ENCODE results near the gene AMZ2.

DNA sequence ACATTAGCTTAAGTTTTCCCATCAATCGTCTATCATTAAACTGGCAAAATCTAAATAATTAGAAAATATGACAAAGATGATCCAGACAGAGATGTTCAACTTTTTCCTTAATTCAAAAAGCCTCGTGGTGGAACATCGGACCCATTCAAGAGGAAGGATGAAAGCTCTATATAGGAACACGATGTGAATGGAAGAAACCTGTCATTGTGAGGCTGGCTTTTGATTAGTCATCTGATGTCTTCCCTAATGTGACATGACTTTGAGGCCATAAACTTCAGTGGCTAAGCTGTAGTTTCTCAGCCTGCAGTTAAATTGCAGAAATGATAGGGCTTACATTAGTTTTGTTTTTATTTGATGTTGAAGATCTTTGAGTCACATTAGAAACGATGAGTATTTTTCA lies 1.0 kb downstream of the AMZ2 start:
- no peak for TF ChIP-seq ZNF331 (CRISPR knock-in tag; IDR thresholded peaks at IDR 0.05; ENCODE audit: low read depth)
- TF ChIP-seq EZH2phosphoT487 (IDR thresholded peaks at IDR 0.05; ENCODE audit: unreplicated experiment) = no peak
- TF ChIP-seq POLR2AphosphoS5 (IDR thresholded peaks at IDR 0.05; ENCODE audit: low read depth) = no peak
- TF ChIP-seq, protein P1, sequence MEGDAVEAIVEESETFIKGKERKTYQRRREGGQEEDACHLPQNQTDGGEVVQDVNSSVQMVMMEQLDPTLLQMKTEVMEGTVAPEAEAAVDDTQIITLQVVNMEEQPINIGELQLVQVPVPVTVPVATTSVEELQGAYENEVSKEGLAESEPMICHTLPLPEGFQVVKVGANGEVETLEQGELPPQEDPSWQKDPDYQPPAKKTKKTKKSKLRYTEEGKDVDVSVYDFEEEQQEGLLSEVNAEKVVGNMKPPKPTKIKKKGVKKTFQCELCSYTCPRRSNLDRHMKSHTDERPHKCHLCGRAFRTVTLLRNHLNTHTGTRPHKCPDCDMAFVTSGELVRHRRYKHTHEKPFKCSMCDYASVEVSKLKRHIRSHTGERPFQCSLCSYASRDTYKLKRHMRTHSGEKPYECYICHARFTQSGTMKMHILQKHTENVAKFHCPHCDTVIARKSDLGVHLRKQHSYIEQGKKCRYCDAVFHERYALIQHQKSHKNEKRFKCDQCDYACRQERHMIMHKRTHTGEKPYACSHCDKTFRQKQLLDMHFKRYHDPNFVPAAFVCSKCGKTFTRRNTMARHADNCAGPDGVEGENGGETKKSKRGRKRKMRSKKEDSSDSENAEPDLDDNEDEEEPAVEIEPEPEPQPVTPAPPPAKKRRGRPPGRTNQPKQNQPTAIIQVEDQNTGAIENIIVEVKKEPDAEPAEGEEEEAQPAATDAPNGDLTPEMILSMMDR (conservative IDR thresholded peaks at IDR 0.05; ENCODE audit: low read depth in 2 of 2) = no peak
- no peak for TF ChIP-seq EZH2 (IDR thresholded peaks at IDR 0.05; ENCODE audit: low read depth, unreplicated experiment)
- TF ChIP-seq JUNB (IDR thresholded peaks at IDR 0.05; ENCODE audit: unreplicated experiment) = no peak
- no peak for TF ChIP-seq ZNF114 (CRISPR knock-in tag; IDR thresholded peaks at IDR 0.05)
- TF ChIP-seq, protein P2, sequence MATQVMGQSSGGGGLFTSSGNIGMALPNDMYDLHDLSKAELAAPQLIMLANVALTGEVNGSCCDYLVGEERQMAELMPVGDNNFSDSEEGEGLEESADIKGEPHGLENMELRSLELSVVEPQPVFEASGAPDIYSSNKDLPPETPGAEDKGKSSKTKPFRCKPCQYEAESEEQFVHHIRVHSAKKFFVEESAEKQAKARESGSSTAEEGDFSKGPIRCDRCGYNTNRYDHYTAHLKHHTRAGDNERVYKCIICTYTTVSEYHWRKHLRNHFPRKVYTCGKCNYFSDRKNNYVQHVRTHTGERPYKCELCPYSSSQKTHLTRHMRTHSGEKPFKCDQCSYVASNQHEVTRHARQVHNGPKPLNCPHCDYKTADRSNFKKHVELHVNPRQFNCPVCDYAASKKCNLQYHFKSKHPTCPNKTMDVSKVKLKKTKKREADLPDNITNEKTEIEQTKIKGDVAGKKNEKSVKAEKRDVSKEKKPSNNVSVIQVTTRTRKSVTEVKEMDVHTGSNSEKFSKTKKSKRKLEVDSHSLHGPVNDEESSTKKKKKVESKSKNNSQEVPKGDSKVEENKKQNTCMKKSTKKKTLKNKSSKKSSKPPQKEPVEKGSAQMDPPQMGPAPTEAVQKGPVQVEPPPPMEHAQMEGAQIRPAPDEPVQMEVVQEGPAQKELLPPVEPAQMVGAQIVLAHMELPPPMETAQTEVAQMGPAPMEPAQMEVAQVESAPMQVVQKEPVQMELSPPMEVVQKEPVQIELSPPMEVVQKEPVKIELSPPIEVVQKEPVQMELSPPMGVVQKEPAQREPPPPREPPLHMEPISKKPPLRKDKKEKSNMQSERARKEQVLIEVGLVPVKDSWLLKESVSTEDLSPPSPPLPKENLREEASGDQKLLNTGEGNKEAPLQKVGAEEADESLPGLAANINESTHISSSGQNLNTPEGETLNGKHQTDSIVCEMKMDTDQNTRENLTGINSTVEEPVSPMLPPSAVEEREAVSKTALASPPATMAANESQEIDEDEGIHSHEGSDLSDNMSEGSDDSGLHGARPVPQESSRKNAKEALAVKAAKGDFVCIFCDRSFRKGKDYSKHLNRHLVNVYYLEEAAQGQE (IDR thresholded peaks at IDR 0.05; ENCODE audit: unreplicated experiment) = no peak

Measured in GM23338 (cell line).